ENCODE data around the gene LAMC1. TPM values are rescaled to one million over a fixed set of nuclear protein-coding genes. Genes with fewer than 3 reads are reported as not detected.

Gene LAMC1
- total RNA-seq, 1 experiment from 2014 or later: 61.2 TPM

- Histone ChIP-seq H3K36me3 (ENCODE audit: control insufficient read depth in 1 of 2, insufficient read depth in 2 of 2, low read length in 2 of 2) (0 out of 4 replicates have a peak, but pooled peaks cover 0 to 2% of the 10 kb centered on the region in 2 experiments), H3K9me3 (ENCODE audit: control insufficient read depth in 1 of 2, insufficient read depth in 1 of 2, low read depth in 1 of 2, low read length in 2 of 2) (no peaks in the 10 kb centered on the region), H3K9me2 (ENCODE audit: insufficient read depth) (no peaks in the 10 kb centered on the region), H3K4me1 (ENCODE audit: control insufficient read depth in 1 of 2, insufficient read depth in 2 of 2, low read length in 2 of 2) (peaks cover 32 to 58% of the 10 kb centered on the region in 2 experiments), H3K9ac (ENCODE audit: low read length) (no peak overlapping the region), H3K4me2 (ENCODE audit: low read length) (peak overlapping the region; percentile 58), H3K79me2 (ENCODE audit: insufficient read depth, low read length) (peaks cover 71% of the 10 kb centered on the region), H4K20me1 (ENCODE audit: insufficient read depth) (no peaks in the 10 kb centered on the region), H3K27me3 (ENCODE audit: insufficient read depth, low read length) (no peaks in the 10 kb centered on the region), H3K4me3 (replicated peaks in 1 of 2; ENCODE audit: low read depth in 1 of 2, low read length in 2 of 2) (no peak overlapping the region), H3K27ac (ENCODE audit: low read depth, low read length) (no peak overlapping the region), H2AFZ (ENCODE audit: low read depth, low read length, poor library complexity, severe bottlenecking) (no peak overlapping the region)
- ChIA-PET POLR2A (no interaction called here), CTCF (no interaction called here), RAD21 (ENCODE audit: low non-redundant PET in 1 of 2, low total read pairs in 2 of 2, uncharacterized antibody in 2 of 2, unreplicated experiment in 2 of 2) (interaction anchor here in 1 of 2 experiments (1.2 kb wide), 1 partner anchor 70 kb away, joined by 4 read pairs; no protein-coding TSS in a partner anchor)
- ATAC-seq (peak; percentile 48), DNase-seq (ENCODE audit: low read depth, low spot score) (no peak)
- intact Hi-C loops (cut with micrococcal nuclease): no loop called here
- TF ChIP-seq FOSL1 (IDR thresholded peaks at IDR 0.05; ENCODE audit: low read depth): peak; percentile 62
- TF ChIP-seq SRF (IDR thresholded peaks at IDR 0.05; ENCODE audit: low read depth): peak; percentile 57
- peak; percentile 61 for TF ChIP-seq JUND (IDR thresholded peaks at IDR 0.05)
- TF ChIP-seq ZNF274 (IDR thresholded peaks at IDR 0.05; ENCODE audit: low read depth, low read length): no peak
- peak; percentile 71; the same call in 1 of the 2 replicates for TF ChIP-seq CBX3 (IDR thresholded peaks at IDR 0.05; ENCODE audit: low read depth)
- BruUV-seq (replicated peaks): no TSS peak
Measured at GRCh38 chr1:183032122-183032921, 9.1 kb downstream of the LAMC1 start.

- Histone ChIP-seq H3K27me3 (ENCODE audit: insufficient read depth, low read length) (no peaks in the 10 kb centered on the region), H3K9ac (ENCODE audit: low read length) (no peak overlapping the region), H3K4me3 (replicated peaks in 1 of 2; ENCODE audit: low read depth in 1 of 2, low read length in 2 of 2) (no peak overlapping the region), H3K4me1 (ENCODE audit: control insufficient read depth in 1 of 2, insufficient read depth in 2 of 2, low read length in 2 of 2) (peaks cover 32 to 63% of the 10 kb centered on the region in 2 experiments), H4K20me1 (ENCODE audit: insufficient read depth) (no peaks in the 10 kb centered on the region), H2AFZ (ENCODE audit: low read depth, low read length, poor library complexity, severe bottlenecking) (no peak overlapping the region), H3K36me3 (ENCODE audit: control insufficient read depth in 1 of 2, insufficient read depth in 2 of 2, low read length in 2 of 2) (no peaks in the 10 kb centered on the region), H3K4me2 (ENCODE audit: low read length) (peak overlapping the region; percentile 58), H3K9me2 (ENCODE audit: insufficient read depth) (no peaks in the 10 kb centered on the region), H3K9me3 (ENCODE audit: control insufficient read depth in 1 of 2, insufficient read depth in 1 of 2, low read depth in 1 of 2, low read length in 2 of 2) (no peaks in the 10 kb centered on the region), H3K79me2 (ENCODE audit: insufficient read depth, low read length) (peaks cover 71% of the 10 kb centered on the region), H3K27ac (ENCODE audit: low read depth, low read length) (no peak overlapping the region)
- BruUV-seq (replicated peaks): no TSS peak
- CTCF ChIA-PET: no interaction called here
- DNase-seq (ENCODE audit: low read depth, low spot score) (peak; percentile 73), ATAC-seq (peak; percentile 79)
- RAD21 ChIA-PET (ENCODE audit: low non-redundant PET in 1 of 2, low total read pairs in 2 of 2, uncharacterized antibody in 2 of 2, unreplicated experiment in 2 of 2): interaction anchor here in 1 of 2 experiments (1.2 kb wide), 1 partner anchor 70 kb away, joined by 4 read pairs; no protein-coding TSS in a partner anchor
- TF ChIP-seq JUND (IDR thresholded peaks at IDR 0.05) (peak; percentile 36), SIN3A (IDR thresholded peaks at IDR 0.05; ENCODE audit: low read depth) (peak; percentile 59; the same call in 1 of the 2 replicates), MAX (IDR thresholded peaks at IDR 0.05) (peak; percentile 10; the same call in 1 of the 2 replicates), SP1 (IDR thresholded peaks at IDR 0.05; ENCODE audit: low read depth) (peak; percentile 25; the same call in 1 of the 2 replicates), RAD21 (IDR thresholded peaks at IDR 0.05; ENCODE audit: low read depth) (no peak), FOSL1 (IDR thresholded peaks at IDR 0.05; ENCODE audit: low read depth) (peak; percentile 40; the same call in 1 of the 2 replicates), CTCF (IDR thresholded peaks at IDR 0.05 in 2 of 3, conservative IDR thresholded peaks at IDR 0.05 in 1 of 3; ENCODE audit: borderline replicate concordance in 1 of 3, insufficient read depth in 1 of 3, low read depth in 2 of 3, low read length in 2 of 3) (no peak)
- intact Hi-C loops (cut with micrococcal nuclease): no loop called here
- POLR2A ChIA-PET: no interaction called here
Measured at GRCh38 chr1:183033205-183033604, 10.0 kb downstream of the LAMC1 start.

All from HCT116 (cell line).